G401.6 (cell line): ENCODE results near the gene MYT1.

Source experiments
- FAIRE-seq: peaks from 2 replicates; lab custom pipeline; 2012; peaks lifted over from hg19 to GRCh38; lab: Jason Lieb, UNC

MYT1 gene

GRCh38 chr20:64193058-64193457, 28.8 kb downstream of the MYT1 start:
- FAIRE-seq, result no peak

- no peak for FAIRE-seq
Observed at GRCh38 chr20:64194269-64194668, 30.0 kb downstream of the MYT1 start.

GRCh38 chr20:64196309-64196708, 32.1 kb downstream of the MYT1 start:
- no peak for FAIRE-seq

- FAIRE-seq, result no peak
Observed at GRCh38 chr20:64196847-64197306, 32.6 kb downstream of the MYT1 start.

- no peak for FAIRE-seq
Observed at GRCh38 chr20:64198347-64198746, 34.1 kb downstream of the MYT1 start.

- no peak for FAIRE-seq
Observed at GRCh38 chr20:64199395-64199794, 35.1 kb downstream of the MYT1 start.

GRCh38 chr20:64200740-64201139, 36.5 kb downstream of the MYT1 start:
- no peak for FAIRE-seq

GRCh38 chr20:64201653-64202052, 37.4 kb downstream of the MYT1 start:
- FAIRE-seq, result no peak

- no peak for FAIRE-seq
Observed at GRCh38 chr20:64203037-64203777, 39.0 kb downstream of the MYT1 start.

- FAIRE-seq, result no peak
Observed at GRCh38 chr20:64205611-64206026, 41.4 kb downstream of the MYT1 start.

GRCh38 chr20:64206614-64207013, 42.4 kb downstream of the MYT1 start:
- FAIRE-seq, result no peak

GRCh38 chr20:64207641-64208590, 43.7 kb downstream of the MYT1 start:
- no peak for FAIRE-seq

GRCh38 chr20:64209148-64209547, 44.9 kb downstream of the MYT1 start:
- no peak for FAIRE-seq

GRCh38 chr20:64210656-64211369, 46.6 kb downstream of the MYT1 start:
- no peak for FAIRE-seq

- FAIRE-seq, result no peak
Observed at GRCh38 chr20:64211874-64212658, 47.8 kb downstream of the MYT1 start.

GRCh38 chr20:64212755-64213154, 48.5 kb downstream of the MYT1 start:
- no peak for FAIRE-seq

GRCh38 chr20:64214113-64214512, 49.9 kb downstream of the MYT1 start:
- no peak for FAIRE-seq

GRCh38 chr20:64214952-64215351, 50.7 kb downstream of the MYT1 start:
- no peak for FAIRE-seq

- no peak for FAIRE-seq
Observed at GRCh38 chr20:64216036-64216435, 51.8 kb downstream of the MYT1 start.

GRCh38 chr20:64216910-64217309, 52.7 kb downstream of the MYT1 start:
- FAIRE-seq, result no peak

- FAIRE-seq, result no peak
Observed at GRCh38 chr20:64217539-64218221, 53.4 kb downstream of the MYT1 start.
